Testis (tissue), 3 donors: ENCODE results near the gene SLC35C1. TPM values are rescaled to one million over a fixed set of nuclear protein-coding genes. Genes with fewer than 3 reads are reported as not detected.

Experiments
- DNase-seq: peaks from one replicate; pipeline ENCODE4 v3.0.0-alpha.2; 2019
- H3K27ac ChIP-seq, 2 donors: fragments of 200-600 bp; sonication (generic); one replicate each; pipeline ENCODE4 v1.5.1; 2019
- H3K27me3 ChIP-seq: fragments of 200-600 bp; sonication (generic); one replicate; pipeline ENCODE4 v1.5.1; 2019
- H3K36me3 ChIP-seq: fragments of 200-600 bp; sonication (generic); one replicate; pipeline ENCODE4 v1.5.1; 2017; ENCODE audit warnings: low read depth; ENCODE audit errors: missing control alignments
- H3K4me1 ChIP-seq: fragments of 200-600 bp; sonication (generic); one replicate; pipeline ENCODE4 v1.5.1; 2019
- H3K4me3 ChIP-seq, 2 donors: fragments of 200-600 bp; sonication (generic); one replicate each; pipeline ENCODE4 v1.5.1; 2017 to 2019
- H3K9me3 ChIP-seq: fragments of 200-600 bp; sonication (generic); one replicate; pipeline ENCODE4 v1.5.1; 2017
- CTCF ChIP-seq, 3 experiments: fragments of 450-650 bp in 2 of 3; fragments of 200-600 bp in 1 of 3; sonication (generic) in 1 of 3; IDR thresholded peaks; one replicate each; pipeline ENCODE4 v1.5.1; 2016 to 2019; ENCODE audit warnings: antibody characterized with exemption in 3 of 3, mild to moderate bottlenecking in 2 of 3, moderate library complexity in 1 of 3
- POLR2A ChIP-seq: fragments of 450-650 bp; IDR thresholded peaks from one replicate; pipeline ENCODE4 v1.6.1; 2017; ENCODE audit warnings: antibody characterized with exemption, mild to moderate bottlenecking, moderate library complexity
- WGBS, 2 donors: methylation state at CpG; one replicate each; pipeline ENCODE4 v1.1.5; 2018; 5-methylcytosine and 5-hydroxymethylcytosine counted together
- intact Hi-C: fragments of 100-400 bp; cut with DNase I; formaldehyde crosslinking; loops from one replicate; pipeline ENCODE4 v1.15.1; 2023; ENCODE audit warnings: low total_unique reads
- polyA plus RNA-seq: library from polyadenylated mRNA; stranded (reverse); fragments of 350-450 nt; fragmentation: Illumina TruSeq; extraction: RNeasy Lipid Tissue Mini Kit (QIAGEN cat#74804); gene quantifications from one replicate; pipeline ENCODE4 v1.2.3, GENCODE V29; 2014; ENCODE audit warnings: low read depth, low replicate concordance; ENCODE audit not compliant: insufficient read depth
- total RNA-seq, 2 donors: library from RNA; depleted of rRNA; stranded (reverse); fragments of >200 nt; gene quantifications; one replicate each; pipeline ENCODE4 v1.2.3, GENCODE V29; 2016

SLC35C1 gene
- total and polyA plus RNA-seq, 3 donors from 2014 or later, result 10.4 to 15.7 (median 12.9) TPM

- no peak for DNase-seq
- TF ChIP-seq CTCF (IDR thresholded peaks at IDR 0.05), result no peak
- no peak for TF ChIP-seq POLR2A
- Histone ChIP-seq H3K9me3 (no peaks in the 10 kb centered on the region), H3K4me3 (no peak overlapping the region), H3K36me3 (no peaks in the 10 kb centered on the region), H3K27me3 (no peaks in the 10 kb centered on the region), H3K4me1 (no peaks in the 10 kb centered on the region), H3K27ac (no peak overlapping the region)
- intact Hi-C loops, result loop anchor here (10.0 kb wide), 1 partner anchor 398 kb away; no protein-coding TSS in a partner anchor
- WGBS, 2 donors, result 78 to 81% methylated on average over 11 of the region's 11 CpGs
These were observed 31.8 kb upstream of the SLC35C1 start for GRCh38 chr11:45772986-45773785.

- no peak for DNase-seq
- Histone ChIP-seq H3K4me1 (no peaks in the 10 kb centered on the region), H3K36me3 (no peaks in the 10 kb centered on the region), H3K4me3 (no peak overlapping the region), H3K9me3 (no peaks in the 10 kb centered on the region), H3K27ac (no peak overlapping the region), H3K27me3 (no peaks in the 10 kb centered on the region)
- 82 to 83% methylated on average over 11 to 12 of the region's 12 CpGs for WGBS, 2 donors
- TF ChIP-seq CTCF (IDR thresholded peaks at IDR 0.05), result no peak
- TF ChIP-seq POLR2A, result no peak
- intact Hi-C loops, result loop anchor here (10.0 kb wide), 1 partner anchor 399 kb away; no protein-coding TSS in a partner anchor
These were observed 30.9 kb upstream of the SLC35C1 start for GRCh38 chr11:45773786-45774655.

DNA sequence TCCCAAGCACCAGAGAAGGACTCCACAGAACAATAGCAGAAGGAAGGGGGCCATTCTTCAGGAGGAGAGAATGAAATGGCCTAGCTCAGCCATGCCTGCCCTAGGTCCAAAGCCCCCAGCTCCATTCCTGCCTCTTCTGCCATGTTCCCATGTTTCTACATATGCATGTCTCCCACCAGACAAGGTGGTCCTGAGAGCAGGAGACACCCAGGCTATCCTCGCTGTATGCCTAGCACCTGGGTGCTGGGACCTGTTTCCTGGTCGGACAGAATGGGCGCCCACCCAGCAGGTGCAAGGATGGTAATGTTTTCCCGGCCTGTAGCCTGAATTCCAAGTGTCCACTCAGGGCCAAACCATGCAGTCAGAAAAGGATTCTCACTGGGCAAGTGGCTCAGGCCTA lies 30.2 kb upstream of the SLC35C1 start:
- no peaks in the 10 kb centered on the region for H3K9me3 ChIP-seq
- no peak for TF ChIP-seq CTCF (IDR thresholded peaks at IDR 0.05)
- no peak for TF ChIP-seq POLR2A

GRCh38 chr11:45777127-45777969 lies 27.6 kb upstream of the SLC35C1 start:
- Histone ChIP-seq H3K4me3 (no peak overlapping the region), H3K27ac (no peak overlapping the region), H3K4me1 (no peaks in the 10 kb centered on the region), H3K27me3 (no peaks in the 10 kb centered on the region), H3K36me3 (no peaks in the 10 kb centered on the region), H3K9me3 (no peaks in the 10 kb centered on the region)
- WGBS, 2 donors, result 65 to 72% methylated on average over 9 of the region's 9 CpGs
- TF ChIP-seq CTCF (IDR thresholded peaks at IDR 0.05) (no peak), POLR2A (no peak)
- no peak for DNase-seq
- intact Hi-C loops, result loop anchor here (10.0 kb wide), 1 partner anchor 403 kb away; no protein-coding TSS in a partner anchor

More for the DNA sequence above, 30.2 kb upstream of the SLC35C1 start:
- 91 to 100% methylated on average over 1 to 4 of the region's 4 CpGs for WGBS, 2 donors
- DNase-seq, result no peak
- no peaks in the 10 kb centered on the region for H3K36me3 ChIP-seq
- no peaks in the 10 kb centered on the region for H3K27me3 ChIP-seq
- intact Hi-C loops, result loop anchor here (10.0 kb wide), 1 partner anchor 400 kb away; no protein-coding TSS in a partner anchor
- no peak overlapping the region for H3K27ac ChIP-seq
- no peak overlapping the region for H3K4me3 ChIP-seq
- no peaks in the 10 kb centered on the region for H3K4me1 ChIP-seq
